ENCODE results near the gene RSPRY1.

DNA sequence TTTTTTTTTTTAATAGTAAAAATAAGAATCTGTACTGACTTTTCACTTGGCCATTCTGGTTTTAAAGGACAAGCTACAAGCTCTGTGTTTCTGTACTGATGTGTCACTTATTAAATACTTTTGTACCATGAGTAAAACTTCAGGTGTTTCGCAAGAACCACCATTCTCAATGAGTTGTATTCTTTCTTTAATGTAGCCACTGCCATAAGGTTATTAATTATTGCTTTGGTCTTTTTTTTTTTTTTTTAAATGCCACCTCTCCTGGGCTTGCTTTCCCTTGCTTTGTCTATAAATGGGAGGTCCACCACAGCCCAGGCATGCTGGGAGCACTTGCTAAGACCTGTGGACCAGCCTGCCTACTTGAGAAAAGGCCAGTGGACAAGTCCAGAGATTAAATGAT lies 67.3 kb downstream of the RSPRY1 start:
- TF ChIP-seq, protein P1, sequence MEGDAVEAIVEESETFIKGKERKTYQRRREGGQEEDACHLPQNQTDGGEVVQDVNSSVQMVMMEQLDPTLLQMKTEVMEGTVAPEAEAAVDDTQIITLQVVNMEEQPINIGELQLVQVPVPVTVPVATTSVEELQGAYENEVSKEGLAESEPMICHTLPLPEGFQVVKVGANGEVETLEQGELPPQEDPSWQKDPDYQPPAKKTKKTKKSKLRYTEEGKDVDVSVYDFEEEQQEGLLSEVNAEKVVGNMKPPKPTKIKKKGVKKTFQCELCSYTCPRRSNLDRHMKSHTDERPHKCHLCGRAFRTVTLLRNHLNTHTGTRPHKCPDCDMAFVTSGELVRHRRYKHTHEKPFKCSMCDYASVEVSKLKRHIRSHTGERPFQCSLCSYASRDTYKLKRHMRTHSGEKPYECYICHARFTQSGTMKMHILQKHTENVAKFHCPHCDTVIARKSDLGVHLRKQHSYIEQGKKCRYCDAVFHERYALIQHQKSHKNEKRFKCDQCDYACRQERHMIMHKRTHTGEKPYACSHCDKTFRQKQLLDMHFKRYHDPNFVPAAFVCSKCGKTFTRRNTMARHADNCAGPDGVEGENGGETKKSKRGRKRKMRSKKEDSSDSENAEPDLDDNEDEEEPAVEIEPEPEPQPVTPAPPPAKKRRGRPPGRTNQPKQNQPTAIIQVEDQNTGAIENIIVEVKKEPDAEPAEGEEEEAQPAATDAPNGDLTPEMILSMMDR (IDR thresholded peaks at IDR 0.05), result no peak
- no peak for TF ChIP-seq POLR2A (IDR thresholded peaks at IDR 0.05)

Measured in right lobe of liver (tissue), 4 donors.